GM21423 (cell line): ENCODE data around the gene CWC27.

ENCODE experiments used
- ATAC-seq: cut with Tn5 transposase; IDR thresholded peaks from one replicate; pipeline ENCODE4 v1.9.1; 2021; ENCODE audit warnings: mild to moderate bottlenecking, moderate library complexity; ENCODE audit not compliant: unreplicated experiment

Gene CWC27

DNA sequence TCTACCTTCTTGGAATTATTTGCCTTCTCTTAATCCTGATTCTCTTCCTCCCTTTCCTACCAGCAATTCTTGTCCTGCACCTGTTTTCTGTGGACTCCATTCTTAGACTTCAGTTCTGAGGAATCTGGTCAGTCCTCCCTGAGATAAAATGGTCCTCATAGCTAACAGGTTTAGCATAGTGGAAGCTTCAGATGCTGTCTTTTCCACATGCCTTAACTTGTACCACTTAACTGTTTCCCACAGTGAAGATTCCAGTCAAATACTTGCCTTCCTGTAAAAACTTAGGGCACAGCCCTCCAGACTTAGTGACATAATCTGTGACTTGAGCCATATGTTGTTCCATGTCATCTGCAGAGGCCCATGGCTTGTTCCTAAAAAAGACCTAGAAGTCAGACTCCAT lies 261.3 kb downstream of the CWC27 start:
- no peak for ATAC-seq

DNA sequence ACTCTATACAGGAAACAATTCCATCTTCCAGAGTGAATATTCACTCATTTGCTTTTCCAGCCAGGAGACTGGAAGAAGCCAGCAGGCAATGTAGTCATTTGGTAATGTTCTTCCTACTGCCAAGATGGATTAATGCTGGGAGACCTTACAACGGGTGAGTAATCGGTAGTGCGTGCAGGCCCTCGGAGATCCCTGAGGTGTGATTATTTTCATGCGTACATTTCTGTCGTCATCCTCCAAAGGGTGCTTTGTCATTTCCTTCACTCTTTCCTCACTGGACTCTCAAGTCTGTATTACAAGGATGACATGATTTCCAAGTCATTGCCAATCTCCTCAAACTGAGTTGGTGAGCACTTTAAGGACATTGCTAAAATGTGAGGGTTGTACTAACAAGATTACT lies 263.5 kb downstream of the CWC27 start:
- ATAC-seq: no peak

- ATAC-seq: no peak
Observed at GRCh38 chr5:65034029-65034812, 265.5 kb downstream of the CWC27 start.

GRCh38 chr5:65034813-65035209 lies 266.1 kb downstream of the CWC27 start:
- no peak for ATAC-seq

GRCh38 chr5:65035211-65036206 lies 266.8 kb downstream of the CWC27 start:
- peak; percentile 83 for ATAC-seq

DNA sequence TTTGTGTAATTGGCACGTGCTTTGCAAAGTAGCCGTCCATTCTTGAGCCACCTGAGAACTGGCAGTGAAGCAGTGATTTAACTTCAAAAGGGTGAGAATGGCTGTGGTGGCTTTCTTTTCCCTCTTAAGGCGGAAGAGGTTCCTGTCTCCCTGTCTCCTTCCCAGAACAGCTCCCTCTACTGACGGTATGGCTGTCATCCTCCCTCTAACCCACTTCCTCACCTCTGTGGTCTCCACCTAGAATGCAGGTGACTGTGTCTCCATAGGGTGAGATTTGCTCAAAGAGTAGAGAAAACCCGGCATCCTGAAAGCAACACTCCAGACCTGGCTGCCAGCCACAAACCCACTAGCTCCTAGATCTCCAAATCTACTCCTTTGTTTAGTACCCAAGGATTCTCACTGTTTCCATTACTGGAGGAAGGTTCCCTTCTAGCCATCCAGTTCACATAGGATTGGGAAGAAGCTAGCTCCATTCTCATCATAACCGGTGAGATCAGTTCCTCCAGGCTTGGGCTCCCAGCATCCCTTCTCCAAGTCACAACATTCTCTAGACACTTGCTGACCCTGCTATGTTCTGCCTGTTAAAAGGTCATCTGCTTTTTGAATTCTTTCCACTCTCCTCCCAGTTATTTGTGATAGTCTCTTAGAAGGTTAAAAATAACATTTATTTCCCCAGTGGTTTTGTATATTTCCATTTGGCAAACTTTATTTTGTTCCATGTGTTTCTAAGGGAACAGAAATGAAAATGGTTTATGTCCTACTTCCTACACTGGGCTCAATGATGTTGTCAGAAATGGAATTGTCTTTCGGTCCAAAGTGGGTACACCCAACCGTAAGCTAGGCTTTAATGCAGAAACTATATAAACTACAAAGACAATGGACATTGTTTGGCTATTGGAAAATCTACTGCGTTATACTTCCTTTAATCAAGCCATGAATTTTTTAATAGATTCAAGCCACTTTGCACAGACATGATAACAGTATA lies 269.4 kb downstream of the CWC27 start:
- ATAC-seq: no peak

DNA sequence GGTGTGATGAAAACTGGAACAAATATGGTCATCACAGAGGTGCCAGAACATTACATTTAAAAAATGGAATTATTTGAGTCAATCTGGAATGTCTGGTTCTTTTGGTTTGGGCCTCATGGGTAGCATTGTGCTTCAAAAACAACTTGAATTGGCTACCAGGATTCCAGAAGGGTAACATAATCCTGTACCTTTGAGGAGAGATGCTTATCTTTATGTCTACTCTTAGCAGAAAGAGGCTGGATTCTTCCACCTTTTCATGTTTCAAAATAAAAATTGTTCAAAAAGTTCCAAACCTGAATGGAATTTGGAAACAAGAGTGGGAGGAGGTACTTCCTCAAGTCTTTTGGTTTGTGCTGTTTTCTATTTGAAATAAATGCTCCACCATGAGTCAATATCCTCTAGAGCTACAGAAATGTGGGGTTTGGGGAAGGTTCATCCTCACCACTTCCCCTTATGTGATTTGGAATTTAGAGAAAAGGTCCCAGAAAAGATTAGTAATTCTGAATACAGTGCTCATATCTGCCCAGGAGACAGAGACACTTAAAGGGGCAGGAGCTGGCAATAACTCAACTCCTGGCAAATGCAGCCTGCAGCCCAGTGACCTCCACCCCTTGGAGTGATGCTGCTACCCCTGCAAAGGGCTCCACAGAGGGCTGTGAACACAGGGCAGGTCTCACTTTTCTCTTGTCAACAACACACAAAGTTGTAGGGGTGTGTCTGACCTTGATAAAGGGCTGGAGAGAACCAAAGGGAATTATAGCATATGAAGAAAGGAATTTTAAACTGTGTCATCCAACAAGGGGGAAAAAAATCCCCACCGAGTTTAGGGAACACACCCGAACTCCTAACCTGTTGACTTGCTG lies 272.8 kb downstream of the CWC27 start:
- ATAC-seq: no peak

DNA sequence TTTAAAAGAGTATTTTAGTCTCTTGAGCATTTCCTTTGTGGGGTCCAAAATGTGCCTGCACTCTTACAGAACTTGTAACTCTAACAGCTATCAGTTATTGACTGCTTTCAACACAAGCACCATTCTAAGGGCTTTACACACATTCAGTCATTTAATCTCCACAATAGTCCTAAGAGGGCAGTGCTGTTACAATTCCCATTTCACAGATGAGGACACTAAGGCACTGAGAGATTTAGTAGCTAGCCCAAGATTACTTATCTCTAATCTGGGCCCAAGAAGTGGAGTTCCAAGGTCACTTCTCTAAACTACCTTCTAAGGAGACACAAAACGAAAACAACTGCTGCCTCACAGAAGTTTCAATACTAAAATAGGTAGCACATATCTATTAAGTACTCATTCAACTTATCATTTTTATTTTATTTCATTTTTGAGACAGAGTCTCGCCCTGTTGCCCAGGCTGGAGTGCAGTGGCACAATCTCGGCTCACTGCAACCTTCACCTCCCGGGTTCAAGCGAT lies 275.2 kb downstream of the CWC27 start:
- ATAC-seq: no peak

DNA sequence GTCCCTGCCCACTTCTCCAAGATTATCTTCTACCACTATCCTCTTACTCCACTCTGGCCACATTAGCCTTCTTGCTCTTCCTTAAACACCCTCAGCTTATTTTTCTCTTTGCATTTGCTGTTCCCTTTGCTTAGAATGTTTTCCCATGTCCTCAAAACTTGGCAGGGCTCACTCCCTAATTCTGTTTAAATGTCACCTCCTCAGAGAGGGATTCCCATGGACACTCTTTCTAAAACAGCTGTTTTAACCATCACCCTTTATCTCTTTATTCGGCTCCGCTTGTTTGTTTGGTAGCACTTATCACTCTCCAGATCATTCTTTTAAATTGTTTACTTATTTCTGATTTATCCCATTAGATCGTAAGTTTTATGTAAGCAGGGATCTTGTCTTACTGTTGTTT lies 278.5 kb downstream of the CWC27 start:
- ATAC-seq: no peak

DNA sequence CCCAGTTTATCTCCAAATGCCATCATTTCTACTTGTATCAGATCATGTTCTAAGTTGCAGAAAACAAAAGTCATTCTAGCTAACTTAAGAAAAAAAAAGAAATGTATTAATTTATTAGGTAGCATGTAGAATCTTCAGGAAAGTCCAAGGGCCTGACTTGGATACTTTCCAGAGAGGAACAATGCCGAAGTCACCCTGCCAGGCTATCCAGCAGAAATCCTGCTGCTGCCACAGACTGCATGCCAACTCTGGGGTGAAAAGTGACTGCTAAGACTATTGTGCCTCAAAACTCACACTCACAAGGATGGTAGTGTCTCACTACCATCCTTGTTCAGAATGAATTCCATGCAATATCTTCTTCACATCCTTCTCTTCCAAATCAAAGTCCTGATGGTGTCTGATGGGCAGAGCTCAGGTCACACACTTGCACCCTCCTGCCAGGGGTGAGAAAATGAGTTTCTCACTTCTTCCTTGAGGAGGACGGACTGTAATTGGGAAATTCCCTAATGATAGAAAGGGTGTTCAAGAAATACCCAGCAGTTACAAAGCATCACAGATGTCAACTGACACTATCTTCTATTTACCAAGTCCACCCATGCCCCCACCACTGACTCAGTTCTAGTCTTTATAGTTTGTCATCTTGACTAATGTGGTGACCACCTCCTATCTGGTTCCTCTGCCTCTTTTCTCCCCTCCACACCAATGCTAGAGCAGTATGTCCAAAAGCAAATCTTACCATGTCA lies 279.4 kb downstream of the CWC27 start:
- peak; percentile 44 for ATAC-seq

DNA sequence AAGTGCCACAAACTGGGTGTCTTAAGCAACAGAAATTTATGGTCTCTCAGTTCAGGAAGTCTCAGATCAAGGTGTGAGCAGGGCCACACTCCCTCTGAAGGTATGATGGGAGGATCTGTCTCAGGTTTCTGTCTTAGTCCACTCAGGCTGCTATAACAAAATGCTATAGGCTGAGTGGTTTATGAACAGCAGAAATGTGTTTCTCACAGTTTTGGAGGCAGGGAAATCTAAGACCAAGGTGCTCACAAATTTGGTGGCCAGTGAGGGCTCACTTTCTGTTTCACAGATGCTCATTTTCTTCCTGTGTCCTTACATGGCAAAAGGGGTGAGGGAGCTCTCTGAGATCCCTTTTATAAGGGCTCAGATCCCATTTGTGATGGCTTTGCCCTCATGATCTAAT lies 281.4 kb downstream of the CWC27 start:
- no peak for ATAC-seq

GRCh38 chr5:65050826-65051498 lies 282.2 kb downstream of the CWC27 start:
- no peak for ATAC-seq

DNA sequence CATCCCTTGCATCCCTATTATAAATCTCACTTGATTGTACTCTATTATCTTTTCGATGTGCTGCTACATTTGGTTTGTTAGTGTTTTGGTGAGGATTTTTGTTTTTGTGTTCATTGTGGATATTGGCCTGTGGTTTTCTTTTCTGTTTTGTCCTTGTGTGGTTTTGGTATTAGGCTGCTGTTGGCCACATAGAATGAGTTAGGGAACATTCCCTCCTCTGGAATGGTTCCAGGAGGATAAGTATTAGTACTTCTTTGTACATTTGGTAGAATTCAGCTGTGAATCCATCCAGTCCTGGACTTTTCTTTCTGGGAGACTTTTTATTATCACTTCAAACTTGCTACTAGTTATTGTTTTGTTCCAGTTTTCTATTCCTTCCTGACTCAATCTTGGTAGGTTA lies 287.2 kb downstream of the CWC27 start:
- ATAC-seq: no peak

DNA sequence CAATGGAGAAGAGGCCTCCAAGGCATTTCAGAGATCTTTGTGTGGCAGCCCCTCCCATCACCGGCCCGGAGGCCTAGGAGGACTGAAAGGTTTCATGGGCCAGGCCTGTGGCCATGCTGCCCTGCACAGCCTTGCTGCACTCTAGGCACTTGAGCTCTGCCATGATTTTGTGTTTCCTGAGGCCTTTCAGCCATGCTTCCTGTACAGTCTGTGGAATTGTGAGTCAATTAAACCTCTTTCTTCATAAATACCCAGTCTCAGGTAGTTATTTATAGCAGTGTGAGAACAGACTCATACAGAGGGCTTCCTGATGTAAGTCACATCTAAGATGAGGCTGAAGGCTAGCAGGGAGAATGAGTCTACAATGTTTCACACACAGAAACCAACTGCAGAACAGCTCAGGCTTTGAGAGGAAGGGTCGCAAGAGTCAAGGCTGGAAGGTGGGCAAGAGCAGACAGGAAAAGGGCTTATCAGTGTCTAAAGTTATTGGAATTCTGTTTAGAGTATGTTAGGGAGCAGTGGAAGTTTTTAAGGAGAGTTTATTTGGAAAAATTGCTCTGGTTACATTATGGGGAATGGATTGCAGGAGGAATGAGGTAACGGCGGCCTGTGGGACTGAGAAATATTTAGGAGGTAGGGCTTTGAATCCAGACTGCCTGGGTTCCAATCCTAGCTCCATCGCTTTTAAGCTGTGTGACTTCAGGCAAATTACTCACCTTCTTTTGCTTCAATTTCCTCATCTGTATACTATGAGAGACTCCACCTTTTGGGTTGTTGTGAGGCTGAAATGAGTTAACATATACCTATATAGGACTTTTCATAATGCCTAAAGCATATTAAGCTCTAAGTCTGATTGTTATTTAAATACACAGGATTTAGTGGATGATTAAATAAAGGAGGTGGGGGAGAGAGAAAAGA lies 291.2 kb downstream of the CWC27 start:
- ATAC-seq: no peak

- peak; percentile 78 for ATAC-seq
Observed at GRCh38 chr5:65061250-65061973, 292.7 kb downstream of the CWC27 start.

DNA sequence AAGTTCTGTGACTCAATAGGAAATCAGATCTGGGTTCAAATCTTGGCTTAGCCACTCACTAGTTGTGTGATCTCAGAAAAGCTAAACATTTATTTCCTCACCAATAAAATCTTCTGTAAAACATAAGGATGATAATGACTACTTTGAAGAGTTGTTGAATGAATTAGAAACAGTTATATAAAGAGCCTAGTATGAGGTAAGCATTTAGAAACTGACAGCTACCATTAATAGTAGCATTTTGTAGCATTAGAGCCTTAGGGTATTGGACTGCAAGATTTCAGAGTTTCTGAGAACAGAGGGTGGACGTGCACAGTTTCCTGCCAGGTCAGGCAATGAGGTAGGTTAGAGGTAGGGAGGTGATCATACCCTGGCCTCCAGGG lies 293.2 kb downstream of the CWC27 start:
- ATAC-seq: peak; percentile 26
